Lung (tissue), 12 donors: ENCODE results near the gene HDLBP. TPM values are rescaled to one million over a fixed set of nuclear protein-coding genes. Genes with fewer than 3 reads are reported as not detected.

Experiments used
- ATAC-seq: fragments of 200-7000 bp; cut with Tn5 transposase; one replicate; pipeline ENCODE4 v1.9.1; 2020; ENCODE audit warnings: moderate number of reproducible peaks; ENCODE audit not compliant: insufficient read depth, low FRiP score
- DNase-seq, 3 donors: peaks; one replicate each; pipeline ENCODE4 v3.0.0-alpha.2; 2013 to 2017
- H3K27ac ChIP-seq, 2 donors: one replicate each; pipeline ENCODE4 v1.5.1; 2013; ENCODE audit warnings: mild to moderate bottlenecking in 2 of 2, moderate library complexity in 2 of 2, control low read depth in 1 of 2, inconsistent platforms in 1 of 2, low read depth in 1 of 2, low read length in 1 of 2
- H3K27me3 ChIP-seq, 3 donors: one replicate each; pipeline ENCODE4 v1.5.1; 2013; ENCODE audit warnings: low read length in 2 of 3; ENCODE audit not compliant: control insufficient read depth in 3 of 3, insufficient read depth in 3 of 3
- H3K36me3 ChIP-seq, 4 donors: one replicate each; pipeline ENCODE4 v1.5.1; 2013; ENCODE audit warnings: low read length in 4 of 4, mild to moderate bottlenecking in 1 of 4, moderate library complexity in 1 of 4; ENCODE audit not compliant: control insufficient read depth in 4 of 4, insufficient read depth in 4 of 4
- H3K4me1 ChIP-seq, 5 donors: one replicate each; pipeline ENCODE4 v1.5.1; 2013; ENCODE audit warnings: low read length in 5 of 5, mild to moderate bottlenecking in 2 of 5, moderate library complexity in 1 of 5; ENCODE audit not compliant: control insufficient read depth in 5 of 5, insufficient read depth in 5 of 5
- H3K4me3 ChIP-seq: one replicate; pipeline ENCODE4 v1.5.1; 2013; ENCODE audit warnings: mild to moderate bottlenecking, control low read depth, moderate library complexity
- H3K9ac ChIP-seq, 2 donors: one replicate each; pipeline ENCODE4 v1.5.1; 2013; ENCODE audit warnings: low read length in 2 of 2, control low read depth in 1 of 2; ENCODE audit not compliant: insufficient read depth in 1 of 2
- H3K9me3 ChIP-seq, 4 donors: one replicate each; pipeline ENCODE4 v1.5.1; 2013; ENCODE audit warnings: low read length in 3 of 4, mild to moderate bottlenecking in 1 of 4, moderate library complexity in 1 of 4; ENCODE audit not compliant: control insufficient read depth in 4 of 4, insufficient read depth in 3 of 4
- WGBS, 2 donors: extraction: QIAGEN DNeasy Blood & Tissue Kit; methylation state at CpG; one replicate each; pipeline ENCODE4 v1.1.7; 2013; 5-methylcytosine and 5-hydroxymethylcytosine counted together
- polyA plus RNA-seq, 2 donors: library from polyadenylated mRNA; stranded (reverse); fragments of 200-250 nt; gene quantifications; one replicate each; pipeline ENCODE4 v1.2.1, GENCODE V29; 2013
- total RNA-seq, 2 donors: library from RNA; depleted of rRNA in 1 of 2; stranded (reverse); fragments of >200 nt in 1 of 2; gene quantifications; one replicate each; pipeline ENCODE4 v1.2.1, GENCODE V29; 2014 to 2021
- TF ChIP-seq, protein P1 (sequence below): IDR thresholded peaks from 2 replicates; pipeline ENCODE4 v1.5.1; 2012; ENCODE audit warnings: mild to moderate bottlenecking; ENCODE audit errors: control extremely low read depth, extremely low read depth
- donor health status: control.
- donor health status: control.
- donor health status: Bipolar disorder and iron deficiency.
- donor health status: healthy.
- donor health status: DM: yes; HTN: yes; CAD: no.

HDLBP gene
- total and polyA plus RNA-seq, 4 donors, result 165 to 595 (median 316) TPM

- no peak overlapping the region for H3K27ac ChIP-seq
- no peaks in the 10 kb centered on the region for H3K9me3 ChIP-seq
- TF ChIP-seq, protein P1, sequence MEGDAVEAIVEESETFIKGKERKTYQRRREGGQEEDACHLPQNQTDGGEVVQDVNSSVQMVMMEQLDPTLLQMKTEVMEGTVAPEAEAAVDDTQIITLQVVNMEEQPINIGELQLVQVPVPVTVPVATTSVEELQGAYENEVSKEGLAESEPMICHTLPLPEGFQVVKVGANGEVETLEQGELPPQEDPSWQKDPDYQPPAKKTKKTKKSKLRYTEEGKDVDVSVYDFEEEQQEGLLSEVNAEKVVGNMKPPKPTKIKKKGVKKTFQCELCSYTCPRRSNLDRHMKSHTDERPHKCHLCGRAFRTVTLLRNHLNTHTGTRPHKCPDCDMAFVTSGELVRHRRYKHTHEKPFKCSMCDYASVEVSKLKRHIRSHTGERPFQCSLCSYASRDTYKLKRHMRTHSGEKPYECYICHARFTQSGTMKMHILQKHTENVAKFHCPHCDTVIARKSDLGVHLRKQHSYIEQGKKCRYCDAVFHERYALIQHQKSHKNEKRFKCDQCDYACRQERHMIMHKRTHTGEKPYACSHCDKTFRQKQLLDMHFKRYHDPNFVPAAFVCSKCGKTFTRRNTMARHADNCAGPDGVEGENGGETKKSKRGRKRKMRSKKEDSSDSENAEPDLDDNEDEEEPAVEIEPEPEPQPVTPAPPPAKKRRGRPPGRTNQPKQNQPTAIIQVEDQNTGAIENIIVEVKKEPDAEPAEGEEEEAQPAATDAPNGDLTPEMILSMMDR, result no peak
- no peak for DNase-seq
- no peak for ATAC-seq
- H3K9ac ChIP-seq, result no peak overlapping the region
- H3K4me3 ChIP-seq, result no peak overlapping the region
- peaks cover 0 to 9% (median 4%) of the 10 kb centered on the region in 5 donors for H3K4me1 ChIP-seq
- 63 to 74% methylated on average over 9 of the region's 9 CpGs for WGBS, 2 donors
- no peaks in the 10 kb centered on the region for H3K27me3 ChIP-seq
- H3K36me3 ChIP-seq, result no peaks in the 10 kb centered on the region
Observed at GRCh38 chr2:241215421-241215820, 100.1 kb downstream of the HDLBP start.

DNA sequence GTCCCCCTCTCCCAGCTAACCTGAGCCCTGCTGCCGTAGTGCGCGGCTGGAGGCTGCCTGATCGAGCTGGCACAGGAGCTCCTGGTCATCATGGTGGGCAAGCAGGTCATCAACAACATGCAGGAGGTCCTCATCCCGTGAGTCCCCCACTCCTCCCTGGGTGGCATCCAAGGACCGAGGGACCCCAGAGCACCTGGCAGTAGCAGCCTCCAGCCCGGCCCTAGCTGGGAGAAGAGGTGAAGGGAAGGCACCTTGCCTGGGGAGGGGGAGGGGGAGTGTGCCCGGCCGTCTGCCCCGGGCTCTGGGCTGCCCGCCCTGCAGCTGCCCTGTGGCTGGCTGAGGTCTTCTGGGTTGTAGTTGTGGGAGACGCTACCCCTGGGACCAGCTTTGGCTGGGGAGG is 100.7 kb downstream of the HDLBP start:
- WGBS, 2 donors, result 85 to 92% methylated on average over 8 to 12 of the region's 12 CpGs

DNA sequence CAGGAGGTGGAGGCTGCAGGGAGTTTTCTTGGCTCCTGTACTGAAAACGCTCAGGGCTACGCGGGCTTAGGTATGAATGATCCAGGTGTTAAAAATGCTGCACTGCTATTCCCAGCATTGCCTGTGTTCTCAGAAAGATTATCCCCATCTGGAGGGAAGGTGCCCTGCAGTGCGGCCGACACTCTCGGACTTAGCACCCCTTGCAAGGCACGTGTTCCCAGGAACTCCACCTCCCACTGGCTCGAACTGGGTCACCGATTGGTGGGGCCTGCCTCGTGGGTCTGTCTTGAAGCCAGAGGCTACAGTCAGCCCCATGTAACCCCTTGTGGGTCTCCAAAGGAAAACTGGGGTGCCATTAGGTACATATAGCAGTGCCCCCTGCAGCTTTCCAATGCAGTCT is 101.3 kb downstream of the HDLBP start:
- TF ChIP-seq, protein P1, result no peak

More for the DNA sequence above, 100.7 kb downstream of the HDLBP start:
- Histone ChIP-seq H3K27me3 (no peaks in the 10 kb centered on the region), H3K9me3 (no peaks in the 10 kb centered on the region), H3K36me3 (no peaks in the 10 kb centered on the region), H3K4me1 (peaks cover 0 to 9% (median 4%) of the 10 kb centered on the region in 5 donors), H3K9ac (no peak overlapping the region), H3K27ac (no peak overlapping the region), H3K4me3 (no peak overlapping the region)
- ATAC-seq, result no peak
- DNase-seq, result no peak
- TF ChIP-seq, protein P1, result no peak

GRCh38 chr2:241213567-241213966 is 101.9 kb downstream of the HDLBP start:
- WGBS, 2 donors, result 70 to 81% methylated on average over 7 of the region's 7 CpGs
- Histone ChIP-seq H3K9ac (no peak overlapping the region), H3K27me3 (no peaks in the 10 kb centered on the region), H3K4me3 (no peak overlapping the region), H3K9me3 (no peaks in the 10 kb centered on the region), H3K27ac (no peak overlapping the region), H3K4me1 (peaks cover 0 to 6% (median 1%) of the 10 kb centered on the region in 5 donors), H3K36me3 (no peaks in the 10 kb centered on the region)
- TF ChIP-seq, protein P1, result no peak
- ATAC-seq (no peak), DNase-seq (no peak)

More for the DNA sequence above, 101.3 kb downstream of the HDLBP start:
- no peaks in the 10 kb centered on the region for H3K36me3 ChIP-seq
- H3K27me3 ChIP-seq, result no peaks in the 10 kb centered on the region
- ATAC-seq (no peak), DNase-seq (no peak)
- no peak overlapping the region for H3K4me3 ChIP-seq
- H3K9me3 ChIP-seq, result no peaks in the 10 kb centered on the region
- H3K4me1 ChIP-seq, result peaks cover 0 to 8% (median 4%) of the 10 kb centered on the region in 5 donors
- no peak overlapping the region for H3K9ac ChIP-seq
- no peak overlapping the region for H3K27ac ChIP-seq
- WGBS, 2 donors, result 65 to 79% methylated on average over 10 of the region's 10 CpGs
